ENCODE measurements around the gene RHOV.

The RHOV gene

GRCh38 chr15:40891810-40892446 is 17.9 kb upstream of the RHOV start:
- H3K4me3 ChIP-seq (ENCODE audit: low read depth, low read length), result no peak overlapping the region
- H3K27ac ChIP-seq (ENCODE audit: low read depth, low read length), result no peak overlapping the region
- H3K27me3 ChIP-seq (ENCODE audit: insufficient read depth, low read length), result no peaks in the 10 kb centered on the region
- H3K79me2 ChIP-seq (ENCODE audit: control insufficient read depth, insufficient read depth, low read length, unreplicated experiment), result peaks cover 21% of the 10 kb centered on the region
- H2AFZ ChIP-seq (ENCODE audit: low read length, unreplicated experiment), result no peak overlapping the region
- H3K4me1 ChIP-seq (ENCODE audit: control insufficient read depth, insufficient read depth, low read length, unreplicated experiment), result peaks cover 8% of the 10 kb centered on the region
- H3K36me3 ChIP-seq (ENCODE audit: insufficient read depth, low read length), result no peaks in the 10 kb centered on the region

GRCh38 chr15:40891138-40891537 is 17.1 kb upstream of the RHOV start:
- H3K36me3 ChIP-seq (ENCODE audit: insufficient read depth, low read length), result no peaks in the 10 kb centered on the region
- H3K4me3 ChIP-seq (ENCODE audit: low read depth, low read length), result no peak overlapping the region
- no peak overlapping the region for H2AFZ ChIP-seq (ENCODE audit: low read length, unreplicated experiment)
- H3K79me2 ChIP-seq (ENCODE audit: control insufficient read depth, insufficient read depth, low read length, unreplicated experiment), result peaks cover 18% of the 10 kb centered on the region
- H3K4me1 ChIP-seq (ENCODE audit: control insufficient read depth, insufficient read depth, low read length, unreplicated experiment), result peaks cover 8% of the 10 kb centered on the region
- H3K27ac ChIP-seq (ENCODE audit: low read depth, low read length), result no peak overlapping the region
- no peaks in the 10 kb centered on the region for H3K27me3 ChIP-seq (ENCODE audit: insufficient read depth, low read length)

GRCh38 chr15:40889112-40889511 is 15.1 kb upstream of the RHOV start:
- H2AFZ ChIP-seq (ENCODE audit: low read length, unreplicated experiment), result no peak overlapping the region
- H3K4me3 ChIP-seq (ENCODE audit: low read depth, low read length), result no peak overlapping the region
- no peaks in the 10 kb centered on the region for H3K36me3 ChIP-seq (ENCODE audit: insufficient read depth, low read length)
- no peaks in the 10 kb centered on the region for H3K27me3 ChIP-seq (ENCODE audit: insufficient read depth, low read length)
- H3K4me1 ChIP-seq (ENCODE audit: control insufficient read depth, insufficient read depth, low read length, unreplicated experiment), result no peaks in the 10 kb centered on the region
- H3K27ac ChIP-seq (ENCODE audit: low read depth, low read length), result no peak overlapping the region
- no peaks in the 10 kb centered on the region for H3K79me2 ChIP-seq (ENCODE audit: control insufficient read depth, insufficient read depth, low read length, unreplicated experiment)

GRCh38 chr15:40886586-40886985 is 12.6 kb upstream of the RHOV start:
- Histone ChIP-seq H2AFZ (ENCODE audit: low read length, unreplicated experiment) (no peak overlapping the region), H3K27me3 (ENCODE audit: insufficient read depth, low read length) (no peaks in the 10 kb centered on the region), H3K4me3 (ENCODE audit: low read depth, low read length) (no peak overlapping the region), H3K27ac (ENCODE audit: low read depth, low read length) (no peak overlapping the region), H3K36me3 (ENCODE audit: insufficient read depth, low read length) (no peaks in the 10 kb centered on the region), H3K4me1 (ENCODE audit: control insufficient read depth, insufficient read depth, low read length, unreplicated experiment) (no peaks in the 10 kb centered on the region), H3K79me2 (ENCODE audit: control insufficient read depth, insufficient read depth, low read length, unreplicated experiment) (no peaks in the 10 kb centered on the region)

GRCh38 chr15:40881351-40881750 is 7.3 kb upstream of the RHOV start:
- H3K27ac ChIP-seq (ENCODE audit: low read depth, low read length), result no peak overlapping the region
- H3K27me3 ChIP-seq (ENCODE audit: insufficient read depth, low read length), result no peaks in the 10 kb centered on the region
- no peaks in the 10 kb centered on the region for H3K36me3 ChIP-seq (ENCODE audit: insufficient read depth, low read length)
- H3K79me2 ChIP-seq (ENCODE audit: control insufficient read depth, insufficient read depth, low read length, unreplicated experiment), result no peaks in the 10 kb centered on the region
- no peak overlapping the region for H3K4me3 ChIP-seq (ENCODE audit: low read depth, low read length)
- H2AFZ ChIP-seq (ENCODE audit: low read length, unreplicated experiment), result no peak overlapping the region
- H3K4me1 ChIP-seq (ENCODE audit: control insufficient read depth, insufficient read depth, low read length, unreplicated experiment), result no peaks in the 10 kb centered on the region

GRCh38 chr15:40879609-40880008 is 5.6 kb upstream of the RHOV start:
- Histone ChIP-seq H3K27ac (ENCODE audit: low read depth, low read length) (no peak overlapping the region), H3K27me3 (ENCODE audit: insufficient read depth, low read length) (no peaks in the 10 kb centered on the region), H3K4me1 (ENCODE audit: control insufficient read depth, insufficient read depth, low read length, unreplicated experiment) (no peaks in the 10 kb centered on the region), H3K79me2 (ENCODE audit: control insufficient read depth, insufficient read depth, low read length, unreplicated experiment) (no peaks in the 10 kb centered on the region), H3K36me3 (ENCODE audit: insufficient read depth, low read length) (no peaks in the 10 kb centered on the region), H2AFZ (ENCODE audit: low read length, unreplicated experiment) (no peak overlapping the region), H3K4me3 (ENCODE audit: low read depth, low read length) (no peak overlapping the region)

GRCh38 chr15:40878785-40879184 is 4.8 kb upstream of the RHOV start:
- no peaks in the 10 kb centered on the region for H3K36me3 ChIP-seq (ENCODE audit: insufficient read depth, low read length)
- no peaks in the 10 kb centered on the region for H3K4me1 ChIP-seq (ENCODE audit: control insufficient read depth, insufficient read depth, low read length, unreplicated experiment)
- H2AFZ ChIP-seq (ENCODE audit: low read length, unreplicated experiment), result no peak overlapping the region
- no peaks in the 10 kb centered on the region for H3K27me3 ChIP-seq (ENCODE audit: insufficient read depth, low read length)
- H3K4me3 ChIP-seq (ENCODE audit: low read depth, low read length), result no peak overlapping the region
- H3K27ac ChIP-seq (ENCODE audit: low read depth, low read length), result no peak overlapping the region
- H3K79me2 ChIP-seq (ENCODE audit: control insufficient read depth, insufficient read depth, low read length, unreplicated experiment), result no peaks in the 10 kb centered on the region

- 0 out of 2 replicates have a peak, but pooled peaks cover 8% of the 10 kb centered on the region for H3K27me3 ChIP-seq (ENCODE audit: insufficient read depth, low read length)
- H3K79me2 ChIP-seq (ENCODE audit: control insufficient read depth, insufficient read depth, low read length, unreplicated experiment), result no peaks in the 10 kb centered on the region
- no peaks in the 10 kb centered on the region for H3K36me3 ChIP-seq (ENCODE audit: insufficient read depth, low read length)
- H3K27ac ChIP-seq (ENCODE audit: low read depth, low read length), result no peak overlapping the region
- no peaks in the 10 kb centered on the region for H3K4me1 ChIP-seq (ENCODE audit: control insufficient read depth, insufficient read depth, low read length, unreplicated experiment)
- H2AFZ ChIP-seq (ENCODE audit: low read length, unreplicated experiment), result no peak overlapping the region
- H3K4me3 ChIP-seq (ENCODE audit: low read depth, low read length), result no peak overlapping the region
Observed at GRCh38 chr15:40877694-40878093, 3.7 kb upstream of the RHOV start.

- Histone ChIP-seq H3K36me3 (ENCODE audit: insufficient read depth, low read length) (no peaks in the 10 kb centered on the region), H3K27me3 (ENCODE audit: insufficient read depth, low read length) (0 out of 2 replicates have a peak, but pooled peaks cover 8% of the 10 kb centered on the region), H3K79me2 (ENCODE audit: control insufficient read depth, insufficient read depth, low read length, unreplicated experiment) (no peaks in the 10 kb centered on the region), H3K27ac (ENCODE audit: low read depth, low read length) (no peak overlapping the region), H3K4me3 (ENCODE audit: low read depth, low read length) (no peak overlapping the region), H2AFZ (ENCODE audit: low read length, unreplicated experiment) (no peak overlapping the region), H3K4me1 (ENCODE audit: control insufficient read depth, insufficient read depth, low read length, unreplicated experiment) (no peaks in the 10 kb centered on the region)
Observed at GRCh38 chr15:40875991-40876730, 2.1 kb upstream of the RHOV start.

- H2AFZ ChIP-seq (ENCODE audit: low read length, unreplicated experiment), result peak overlapping the region; percentile 21
- H3K27ac ChIP-seq (ENCODE audit: low read depth, low read length), result no peak overlapping the region
- H3K79me2 ChIP-seq (ENCODE audit: control insufficient read depth, insufficient read depth, low read length, unreplicated experiment), result no peaks in the 10 kb centered on the region
- H3K4me1 ChIP-seq (ENCODE audit: control insufficient read depth, insufficient read depth, low read length, unreplicated experiment), result no peaks in the 10 kb centered on the region
- peak overlapping the region; percentile 75 for H3K4me3 ChIP-seq (ENCODE audit: low read depth, low read length)
- 0 out of 2 replicates have a peak, but pooled peaks cover 8% of the 10 kb centered on the region for H3K27me3 ChIP-seq (ENCODE audit: insufficient read depth, low read length)
- no peaks in the 10 kb centered on the region for H3K36me3 ChIP-seq (ENCODE audit: insufficient read depth, low read length)
Observed at GRCh38 chr15:40872791-40873693, 992 bp downstream of the RHOV start.
